HepG2 (cell line): ENCODE data around the gene TRMT2A. TPM values are rescaled to one million over a fixed set of nuclear protein-coding genes. Genes with fewer than 3 reads are reported as not detected.

Experiments
- ATF2 ChIP-seq: sonication (generic); formaldehyde crosslinking; IDR thresholded peaks from 2 replicates; pipeline ENCODE4 v1.4.0; 2020; ENCODE audit warnings: missing genetic modification reagents
- FOXA3 ChIP-seq: IDR thresholded peaks from 2 replicates; pipeline ENCODE4 v1.6.1; 2016; ENCODE audit warnings: missing genetic modification reagents, missing compliant biosample characterization
- GATAD1 ChIP-seq: IDR thresholded peaks from 2 replicates; pipeline ENCODE4 v1.6.1; 2016; ENCODE audit warnings: missing genetic modification reagents, missing compliant biosample characterization
- GFI1 ChIP-seq: sonication (generic); formaldehyde crosslinking; IDR thresholded peaks from 2 replicates; pipeline ENCODE4 v1.5.0; 2020; ENCODE audit warnings: missing genetic modification reagents, mild to moderate bottlenecking, borderline replicate concordance
- MAFK ChIP-seq, 2 experiments: IDR thresholded peaks in 1 of 2; conservative IDR thresholded peaks in 1 of 2; 2 replicates each; pipeline ENCODE4 v1.6.1; 2011; ENCODE audit warnings: improper control_type of control experiment in 2 of 2, low read length in 2 of 2
- NBN ChIP-seq: fragments of 450-650 bp; conservative IDR thresholded peaks from 2 replicates; pipeline ENCODE4 v1.6.1; 2017
- NFATC3 ChIP-seq: sonication (generic); formaldehyde crosslinking; IDR thresholded peaks from 2 replicates; pipeline ENCODE4 v1.5.1; 2020; ENCODE audit warnings: mild to moderate bottlenecking, missing genetic modification reagents
- RBAK ChIP-seq: sonication (generic); formaldehyde crosslinking; IDR thresholded peaks from 2 replicates; pipeline ENCODE4 v1.5.1; 2020; ENCODE audit warnings: mild to moderate bottlenecking, missing genetic modification reagents
- TBX2 ChIP-seq: sonication (generic); formaldehyde crosslinking; IDR thresholded peaks from 2 replicates; pipeline ENCODE4 v1.5.0; 2020; ENCODE audit warnings: missing genetic modification reagents, mild to moderate bottlenecking, borderline replicate concordance
- YEATS2 ChIP-seq: sonication (generic); formaldehyde crosslinking; IDR thresholded peaks from 2 replicates; pipeline ENCODE4 v1.4.0; 2020; ENCODE audit warnings: missing genetic modification reagents, borderline replicate concordance
- ZFP36L2 ChIP-seq: sonication (generic); formaldehyde crosslinking; IDR thresholded peaks from 2 replicates; pipeline ENCODE4 v1.4.0; 2020; ENCODE audit warnings: missing genetic modification reagents
- ZNF34 ChIP-seq: sonication (generic); formaldehyde crosslinking; IDR thresholded peaks from 2 replicates; pipeline ENCODE4 v1.4.0; 2020; ENCODE audit warnings: mild to moderate bottlenecking, missing genetic modification reagents, borderline replicate concordance
- ZNF784 ChIP-seq: sonication (generic); formaldehyde crosslinking; IDR thresholded peaks from 2 replicates; pipeline ENCODE4 v1.5.1; 2020; ENCODE audit warnings: missing genetic modification reagents, mild to moderate bottlenecking, borderline replicate concordance
- polyA plus RNA-seq, 8 experiments: library from polyadenylated mRNA; depleted of rRNA in 3 of 8; stranded (reverse) in 7 of 8; unstranded in 1 of 8; fragments of >200 nt; fragmentation: Illumina TruSeq in 4 of 8; extraction: Trizol in 4 of 8; gene quantifications; 2 replicates each; pipeline versions ENCODE4 v1.2.1 to v1.2.3, GENCODE V29; 2011 to 2016; ENCODE audit warnings: low read depth in 4 of 8, missing spikeins in 1 of 8, mixed read lengths in 1 of 8; ENCODE audit not compliant: insufficient read depth in 1 of 8
- total RNA-seq, 5 experiments: library from RNA; depleted of rRNA; stranded (reverse); fragments of >200 nt; fragmentation: Illumina TruSeq; extraction: Trizol; gene quantifications; 2 replicates each; pipeline ENCODE4 v1.2.3, GENCODE V29; 2016; ENCODE audit warnings: low read depth in 1 of 5
- TF ChIP-seq, protein P1 (sequence below): sonication (generic); formaldehyde crosslinking; IDR thresholded peaks from 2 replicates; pipeline ENCODE4 v1.5.0; 2020; ENCODE audit warnings: mild to moderate bottlenecking, missing genetic modification reagents, borderline replicate concordance
- TF ChIP-seq, protein P2 (sequence below): sonication (generic); formaldehyde crosslinking; conservative IDR thresholded peaks from 2 replicates; pipeline ENCODE4 v1.4.0; 2020; ENCODE audit warnings: missing genetic modification reagents
- TF ChIP-seq, protein P3 (sequence below): sonication (generic); formaldehyde crosslinking; IDR thresholded peaks from 2 replicates; pipeline ENCODE4 v1.5.0; 2020; ENCODE audit warnings: missing genetic modification reagents, mild to moderate bottlenecking, borderline replicate concordance

TRMT2A gene
- total and polyA plus RNA-seq, 2 of the 13 experiments (the other 11 are each of a cell fraction or from before 2014, with no cell fraction given), result 24.0 to 30.3 TPM

DNA sequence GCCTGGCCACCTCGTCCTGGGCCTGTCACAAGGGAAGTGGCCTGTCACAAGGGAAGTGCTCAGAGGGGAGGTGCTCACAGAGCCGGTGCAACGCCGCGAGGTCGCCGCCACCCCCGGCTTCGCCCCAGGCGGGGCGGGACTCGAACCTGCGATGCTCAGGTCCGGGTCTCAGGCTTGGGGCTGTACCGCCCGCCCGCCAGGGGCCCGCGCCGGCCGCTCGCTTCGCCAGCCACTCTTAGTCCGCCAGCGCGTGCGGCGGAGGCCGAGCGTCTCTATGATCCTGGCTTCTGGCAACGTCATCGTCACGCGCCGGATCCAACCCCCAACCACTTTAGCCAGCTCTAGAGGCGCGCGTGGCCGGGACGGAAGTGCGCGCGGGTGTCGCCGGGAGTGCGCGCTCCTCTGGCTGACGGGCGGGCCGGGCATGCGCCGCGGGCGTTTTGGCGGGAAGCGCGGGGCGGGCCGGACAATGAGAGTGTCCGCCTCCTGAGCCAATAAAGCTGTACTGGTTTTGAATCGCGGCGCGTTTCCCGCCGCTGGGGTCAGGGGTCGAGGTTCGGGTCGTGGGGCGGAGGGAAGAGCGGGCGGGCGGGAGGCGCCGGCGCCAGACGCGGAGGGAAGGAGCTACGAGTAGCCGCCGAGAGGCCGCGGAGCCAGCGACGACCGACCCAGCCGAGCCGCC is at the start of gene TRMT2A (continued):
- TF ChIP-seq, protein P1, sequence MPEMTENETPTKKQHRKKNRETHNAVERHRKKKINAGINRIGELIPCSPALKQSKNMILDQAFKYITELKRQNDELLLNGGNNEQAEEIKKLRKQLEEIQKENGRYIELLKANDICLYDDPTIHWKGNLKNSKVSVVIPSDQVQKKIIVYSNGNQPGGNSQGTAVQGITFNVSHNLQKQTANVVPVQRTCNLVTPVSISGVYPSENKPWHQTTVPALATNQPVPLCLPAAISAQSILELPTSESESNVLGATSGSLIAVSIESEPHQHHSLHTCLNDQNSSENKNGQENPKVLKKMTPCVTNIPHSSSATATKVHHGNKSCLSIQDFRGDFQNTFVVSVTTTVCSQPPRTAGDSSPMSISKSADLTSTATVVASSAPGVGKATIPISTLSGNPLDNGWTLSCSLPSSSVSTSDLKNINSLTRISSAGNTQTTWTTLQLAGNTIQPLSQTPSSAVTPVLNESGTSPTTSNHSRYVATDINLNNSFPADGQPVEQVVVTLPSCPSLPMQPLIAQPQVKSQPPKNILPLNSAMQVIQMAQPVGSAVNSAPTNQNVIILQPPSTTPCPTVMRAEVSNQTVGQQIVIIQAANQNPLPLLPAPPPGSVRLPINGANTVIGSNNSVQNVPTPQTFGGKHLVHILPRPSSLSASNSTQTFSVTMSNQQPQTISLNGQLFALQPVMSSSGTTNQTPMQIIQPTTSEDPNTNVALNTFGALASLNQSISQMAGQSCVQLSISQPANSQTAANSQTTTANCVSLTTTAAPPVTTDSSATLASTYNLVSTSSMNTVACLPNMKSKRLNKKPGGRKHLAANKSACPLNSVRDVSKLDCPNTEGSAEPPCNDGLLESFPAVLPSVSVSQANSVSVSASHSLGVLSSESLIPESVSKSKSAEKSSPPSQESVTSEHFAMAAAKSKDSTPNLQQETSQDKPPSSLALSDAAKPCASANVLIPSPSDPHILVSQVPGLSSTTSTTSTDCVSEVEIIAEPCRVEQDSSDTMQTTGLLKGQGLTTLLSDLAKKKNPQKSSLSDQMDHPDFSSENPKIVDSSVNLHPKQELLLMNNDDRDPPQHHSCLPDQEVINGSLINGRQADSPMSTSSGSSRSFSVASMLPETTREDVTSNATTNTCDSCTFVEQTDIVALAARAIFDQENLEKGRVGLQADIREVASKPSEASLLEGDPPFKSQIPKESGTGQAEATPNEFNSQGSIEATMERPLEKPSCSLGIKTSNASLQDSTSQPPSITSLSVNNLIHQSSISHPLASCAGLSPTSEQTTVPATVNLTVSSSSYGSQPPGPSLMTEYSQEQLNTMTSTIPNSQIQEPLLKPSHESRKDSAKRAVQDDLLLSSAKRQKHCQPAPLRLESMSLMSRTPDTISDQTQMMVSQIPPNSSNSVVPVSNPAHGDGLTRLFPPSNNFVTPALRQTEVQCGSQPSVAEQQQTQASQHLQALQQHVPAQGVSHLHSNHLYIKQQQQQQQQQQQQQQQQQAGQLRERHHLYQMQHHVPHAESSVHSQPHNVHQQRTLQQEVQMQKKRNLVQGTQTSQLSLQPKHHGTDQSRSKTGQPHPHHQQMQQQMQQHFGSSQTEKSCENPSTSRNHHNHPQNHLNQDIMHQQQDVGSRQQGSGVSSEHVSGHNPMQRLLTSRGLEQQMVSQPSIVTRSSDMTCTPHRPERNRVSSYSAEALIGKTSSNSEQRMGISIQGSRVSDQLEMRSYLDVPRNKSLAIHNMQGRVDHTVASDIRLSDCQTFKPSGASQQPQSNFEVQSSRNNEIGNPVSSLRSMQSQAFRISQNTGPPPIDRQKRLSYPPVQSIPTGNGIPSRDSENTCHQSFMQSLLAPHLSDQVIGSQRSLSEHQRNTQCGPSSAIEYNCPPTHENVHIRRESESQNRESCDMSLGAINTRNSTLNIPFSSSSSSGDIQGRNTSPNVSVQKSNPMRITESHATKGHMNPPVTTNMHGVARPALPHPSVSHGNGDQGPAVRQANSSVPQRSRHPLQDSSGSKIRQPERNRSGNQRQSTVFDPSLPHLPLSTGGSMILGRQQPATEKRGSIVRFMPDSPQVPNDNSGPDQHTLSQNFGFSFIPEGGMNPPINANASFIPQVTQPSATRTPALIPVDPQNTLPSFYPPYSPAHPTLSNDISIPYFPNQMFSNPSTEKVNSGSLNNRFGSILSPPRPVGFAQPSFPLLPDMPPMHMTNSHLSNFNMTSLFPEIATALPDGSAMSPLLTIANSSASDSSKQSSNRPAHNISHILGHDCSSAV (CRISPR knock-in tag), result no peak
- TF ChIP-seq, protein P2, sequence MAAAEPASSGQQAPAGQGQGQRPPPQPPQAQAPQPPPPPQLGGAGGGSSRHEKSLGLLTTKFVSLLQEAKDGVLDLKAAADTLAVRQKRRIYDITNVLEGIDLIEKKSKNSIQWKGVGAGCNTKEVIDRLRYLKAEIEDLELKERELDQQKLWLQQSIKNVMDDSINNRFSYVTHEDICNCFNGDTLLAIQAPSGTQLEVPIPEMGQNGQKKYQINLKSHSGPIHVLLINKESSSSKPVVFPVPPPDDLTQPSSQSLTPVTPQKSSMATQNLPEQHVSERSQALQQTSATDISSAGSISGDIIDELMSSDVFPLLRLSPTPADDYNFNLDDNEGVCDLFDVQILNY (CRISPR knock-in tag), result peak; percentile 100
- TF ChIP-seq ZFP36L2 (CRISPR knock-in tag), result no peak
- peak; percentile 95 for TF ChIP-seq TBX2 (CRISPR knock-in tag)
- TF ChIP-seq ZNF784 (CRISPR knock-in tag), result peak; percentile 40; the same call in 1 of the 2 replicates
- no peak for TF ChIP-seq ZNF34
- TF ChIP-seq NBN, result no peak
- TF ChIP-seq GATAD1 (CRISPR knock-in tag), result peak; percentile 97
- TF ChIP-seq, protein P3, sequence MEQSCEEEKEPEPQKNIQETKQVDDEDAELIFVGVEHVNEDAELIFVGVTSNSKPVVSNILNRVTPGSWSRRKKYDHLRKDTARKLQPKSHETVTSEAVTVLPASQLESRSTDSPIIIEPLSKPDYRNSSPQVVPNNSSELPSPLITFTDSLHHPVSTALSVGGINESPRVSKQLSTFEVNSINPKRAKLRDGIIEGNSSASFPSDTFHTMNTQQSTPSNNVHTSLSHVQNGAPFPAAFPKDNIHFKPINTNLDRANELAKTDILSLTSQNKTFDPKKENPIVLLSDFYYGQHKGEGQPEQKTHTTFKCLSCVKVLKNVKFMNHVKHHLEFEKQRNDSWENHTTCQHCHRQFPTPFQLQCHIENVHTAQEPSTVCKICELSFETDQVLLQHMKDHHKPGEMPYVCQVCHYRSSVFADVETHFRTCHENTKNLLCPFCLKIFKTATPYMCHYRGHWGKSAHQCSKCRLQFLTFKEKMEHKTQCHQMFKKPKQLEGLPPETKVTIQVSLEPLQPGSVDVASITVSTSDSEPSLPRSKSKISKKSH (CRISPR knock-in tag), result no peak
- peak; percentile 70; the same call in 1 of the 2 replicates for TF ChIP-seq ATF2
- TF ChIP-seq YEATS2 (CRISPR knock-in tag), result peak; percentile 88
- no peak for TF ChIP-seq RBAK
- TF ChIP-seq MAFK (conservative IDR thresholded peaks at IDR 0.05 in 1 of 2, IDR thresholded peaks at IDR 0.05 in 1 of 2; ENCODE audit: low read length in 2 of 2), result no peak
- peak; percentile 57; the same call in 1 of the 2 replicates for TF ChIP-seq GFI1 (CRISPR knock-in tag)
- TF ChIP-seq FOXA3 (CRISPR knock-in tag), result peak; percentile 44
- TF ChIP-seq NFATC3 (CRISPR knock-in tag), result no peak
